ENCODE measurements around the gene IGSF8.

- TF ChIP-seq CTCF (IDR thresholded peaks at IDR 0.05) (no peak), POLR2A (IDR thresholded peaks at IDR 0.05) (no peak)
These were observed 31.3 kb downstream of the IGSF8 start for GRCh38 chr1:160066829-160067745.
